HG02970 (cell line): Measurements from ENCODE around the gene CERS3.

Experiments used
- ATAC-seq: cut with Tn5 transposase; IDR thresholded peaks from one replicate; pipeline ENCODE4 v1.9.1; 2021; ENCODE audit warnings: mild to moderate bottlenecking, moderate library complexity, moderate number of reproducible peaks; ENCODE audit not compliant: unreplicated experiment, low FRiP score

The CERS3 gene

GRCh38 chr15:100531823-100532327, 3.1 kb upstream of the CERS3 start:
- ATAC-seq = no peak

- no peak for ATAC-seq
Measured at GRCh38 chr15:100531204-100531603, 2.5 kb upstream of the CERS3 start.

- ATAC-seq = no peak
Measured at GRCh38 chr15:100529556-100529955, 806 bp upstream of the CERS3 start.

- no peak for ATAC-seq
Measured at GRCh38 chr15:100526027-100526481, 2.7 kb downstream of the CERS3 start.

- no peak for ATAC-seq
Measured at GRCh38 chr15:100525436-100525835, 3.3 kb downstream of the CERS3 start.

GRCh38 chr15:100524326-100524725, 4.4 kb downstream of the CERS3 start:
- ATAC-seq = no peak

- ATAC-seq = no peak
Measured at GRCh38 chr15:100521907-100522306, 6.8 kb downstream of the CERS3 start.

- ATAC-seq = no peak
Measured at GRCh38 chr15:100520132-100520921, 8.4 kb downstream of the CERS3 start.

- no peak for ATAC-seq
Measured at GRCh38 chr15:100517846-100518245, 10.9 kb downstream of the CERS3 start.

GRCh38 chr15:100516643-100517512, 11.9 kb downstream of the CERS3 start:
- ATAC-seq = no peak

GRCh38 chr15:100515758-100516157, 13.0 kb downstream of the CERS3 start:
- ATAC-seq = no peak

- no peak for ATAC-seq
Measured at GRCh38 chr15:100508641-100509300, 20.0 kb downstream of the CERS3 start.

- no peak for ATAC-seq
Measured at GRCh38 chr15:100502651-100503050, 26.1 kb downstream of the CERS3 start.

GRCh38 chr15:100501117-100501516, 27.6 kb downstream of the CERS3 start:
- ATAC-seq = no peak

GRCh38 chr15:100500226-100500990, 28.3 kb downstream of the CERS3 start:
- ATAC-seq = no peak

GRCh38 chr15:100495861-100496260, 32.9 kb downstream of the CERS3 start:
- no peak for ATAC-seq

GRCh38 chr15:100493213-100493612, 35.5 kb downstream of the CERS3 start:
- ATAC-seq = no peak

GRCh38 chr15:100484443-100484842, 44.3 kb downstream of the CERS3 start:
- no peak for ATAC-seq

GRCh38 chr15:100483370-100483769, 45.4 kb downstream of the CERS3 start:
- no peak for ATAC-seq

- ATAC-seq = no peak
Measured at GRCh38 chr15:100476805-100477204, 51.9 kb downstream of the CERS3 start.
